ENCODE measurements around the gene CNTN5.

CNTN5 gene

GRCh38 chr11:99509863-99510262, 489.1 kb downstream of the CNTN5 start:
- no peak for DNase-seq (ENCODE audit: low read depth)

DNA sequence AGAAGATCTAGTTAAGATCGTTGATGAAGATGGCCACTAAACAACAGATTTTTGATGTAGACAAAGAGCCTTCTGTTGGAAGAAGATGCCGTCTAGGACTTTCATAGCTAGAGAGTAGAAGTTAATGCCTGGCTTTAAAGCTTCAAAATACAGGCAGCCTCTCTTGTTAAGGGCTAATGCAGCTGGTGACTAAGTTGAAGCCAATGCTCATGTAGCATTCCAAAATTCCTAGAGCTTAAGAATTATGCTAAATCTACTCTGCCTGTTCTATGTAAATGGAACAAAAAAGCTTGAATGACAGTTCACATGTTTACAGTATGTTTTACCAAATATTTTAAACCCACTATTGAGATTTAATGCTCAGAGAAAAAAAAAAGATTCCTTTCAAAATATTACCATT, 492.6 kb downstream of the CNTN5 start:
- DNase-seq (ENCODE audit: low read depth), result no peak

DNA sequence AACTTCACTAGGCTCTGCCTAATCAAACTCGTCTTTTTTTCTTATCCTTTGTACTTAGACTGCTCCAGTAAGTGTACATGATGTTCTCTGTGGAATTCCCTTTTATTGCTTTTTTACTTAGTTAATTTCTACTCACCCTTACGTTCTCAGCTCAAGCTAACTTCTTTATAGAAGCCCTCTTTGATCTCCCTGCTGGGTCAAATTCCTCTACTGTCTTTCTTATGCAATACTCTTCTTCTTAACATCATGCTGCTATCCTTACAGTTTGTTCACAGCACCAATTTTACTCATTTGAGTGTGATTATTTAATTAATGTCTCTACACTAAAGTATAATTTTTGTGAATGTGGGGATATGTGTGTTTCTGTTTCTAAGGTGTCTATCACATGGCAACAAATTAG, 498.3 kb downstream of the CNTN5 start:
- no peak for DNase-seq (ENCODE audit: low read depth)

DNA sequence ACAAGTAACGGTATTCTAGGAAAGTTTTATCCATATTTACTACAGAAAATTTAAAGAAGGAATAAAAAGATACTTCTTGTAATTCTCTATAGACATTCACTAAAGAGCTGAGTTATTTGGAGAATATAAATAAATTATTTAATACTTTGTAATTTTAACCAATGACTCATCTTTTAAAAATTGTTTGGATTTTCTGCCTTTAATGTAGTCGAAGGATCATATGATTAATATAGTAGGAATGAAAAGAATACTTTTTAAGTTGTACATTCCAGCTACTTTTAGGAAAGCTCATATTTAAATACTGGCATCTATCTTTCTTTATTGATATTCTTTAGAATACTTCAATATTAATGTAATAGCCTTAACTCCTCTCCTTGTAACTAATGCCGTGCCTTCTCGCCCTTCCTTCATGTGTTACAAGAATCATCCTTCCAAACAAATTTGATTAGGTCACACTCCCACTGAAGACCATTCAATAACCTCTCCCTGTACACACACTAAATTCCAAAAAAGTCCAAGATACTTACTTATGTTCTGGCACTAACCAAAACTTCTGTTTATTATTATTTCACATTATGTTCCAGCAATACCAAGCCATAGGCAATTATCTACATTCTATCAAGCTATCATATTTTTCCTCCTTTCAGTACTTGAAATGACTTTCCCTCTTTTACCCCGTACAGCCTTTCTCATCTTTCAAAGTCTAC, 501.9 kb downstream of the CNTN5 start:
- DNase-seq (ENCODE audit: low read depth), result no peak

DNA sequence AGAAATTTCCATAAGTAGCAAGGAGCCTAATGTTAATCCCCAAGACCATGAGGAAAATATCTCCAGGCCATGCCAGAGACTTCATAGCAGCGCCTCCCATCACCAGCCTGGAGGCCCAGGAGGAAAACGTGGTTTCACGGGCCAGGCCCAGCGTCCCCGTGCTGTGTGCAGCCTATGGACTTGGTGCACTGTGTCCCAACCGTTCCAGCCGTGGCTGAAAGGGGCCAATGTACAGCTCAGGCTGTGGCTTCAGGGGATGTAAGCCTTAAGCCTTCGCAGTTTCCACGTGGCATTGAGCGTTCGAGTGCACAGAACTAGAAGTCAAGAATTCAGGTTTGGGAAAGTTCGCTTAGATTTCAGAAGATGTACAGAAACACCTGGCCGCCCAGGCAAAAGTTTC, 510.7 kb downstream of the CNTN5 start:
- no peak for DNase-seq (ENCODE audit: low read depth)

GRCh38 chr11:99534812-99535211, 514.1 kb downstream of the CNTN5 start:
- no peak for DNase-seq (ENCODE audit: low read depth)

GRCh38 chr11:99535406-99535805, 514.7 kb downstream of the CNTN5 start:
- no peak for DNase-seq (ENCODE audit: low read depth)

- DNase-seq (ENCODE audit: low read depth), result no peak
These were observed 515.1 kb downstream of the CNTN5 start for GRCh38 chr11:99535819-99536218.

DNA sequence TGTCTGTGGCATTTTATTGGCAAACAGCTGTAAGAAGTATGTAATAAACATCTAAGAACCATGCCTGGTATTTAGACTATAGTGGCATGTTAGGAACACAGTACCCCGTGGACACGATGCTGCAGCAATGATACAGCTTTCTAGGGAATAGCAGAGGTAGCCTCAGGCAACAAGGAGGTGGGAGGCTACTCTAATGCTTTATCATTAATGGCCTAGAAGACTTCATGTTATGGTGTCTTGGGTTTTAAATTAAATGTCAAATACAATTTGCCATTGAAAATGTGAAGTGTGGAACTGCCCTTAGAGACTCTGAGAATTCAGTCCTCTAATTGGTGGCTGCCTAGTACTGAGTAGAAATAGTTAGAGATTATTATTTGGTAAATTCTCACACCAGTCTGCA, 516.9 kb downstream of the CNTN5 start:
- DNase-seq (ENCODE audit: low read depth), result no peak

DNA sequence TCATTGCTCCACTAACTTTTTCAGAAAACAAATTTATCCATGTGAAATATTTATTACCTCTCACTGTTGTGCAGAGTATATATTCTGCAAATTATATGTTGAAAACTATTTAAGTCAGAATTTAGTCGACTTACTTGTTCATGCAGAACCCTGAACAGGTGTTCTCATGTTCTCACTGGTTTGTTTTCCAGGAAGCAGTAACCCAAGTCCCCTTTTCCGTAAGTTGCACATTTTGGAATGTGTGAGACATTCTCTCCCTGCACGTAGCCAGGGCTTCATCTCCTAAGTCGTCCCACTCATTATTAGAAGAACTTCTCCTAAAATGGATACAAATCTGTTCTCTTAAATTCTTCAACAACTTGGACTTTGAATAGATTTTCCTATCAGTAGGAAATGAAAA, 524.9 kb downstream of the CNTN5 start:
- no peak for DNase-seq (ENCODE audit: low read depth)

- DNase-seq (ENCODE audit: low read depth), result no peak
These were observed 527.5 kb downstream of the CNTN5 start for GRCh38 chr11:99548264-99548663.

- no peak for DNase-seq (ENCODE audit: low read depth)
These were observed 533.6 kb downstream of the CNTN5 start for GRCh38 chr11:99554232-99554903.

- no peak for DNase-seq (ENCODE audit: low read depth)
These were observed 534.7 kb downstream of the CNTN5 start for GRCh38 chr11:99555486-99555885.

DNA sequence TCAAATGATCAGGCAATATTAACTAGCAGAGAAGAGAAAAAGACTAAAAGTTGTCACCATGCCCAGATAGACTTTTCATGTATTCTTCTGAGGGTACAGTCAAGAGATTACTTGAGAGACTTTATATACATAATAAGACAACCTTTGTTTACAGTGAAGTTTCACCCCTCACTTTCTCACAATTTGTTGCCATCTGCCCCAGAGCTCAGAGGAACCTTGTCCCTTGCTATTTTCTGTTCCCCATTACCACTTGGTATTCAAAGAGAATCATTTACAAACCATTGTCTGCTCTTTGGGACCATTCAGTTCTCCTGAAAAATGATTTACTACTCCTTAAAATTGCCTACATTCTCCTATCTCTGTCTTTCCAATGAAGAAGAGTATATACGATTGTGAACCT, 544.6 kb downstream of the CNTN5 start:
- no peak for DNase-seq (ENCODE audit: low read depth)

DNA sequence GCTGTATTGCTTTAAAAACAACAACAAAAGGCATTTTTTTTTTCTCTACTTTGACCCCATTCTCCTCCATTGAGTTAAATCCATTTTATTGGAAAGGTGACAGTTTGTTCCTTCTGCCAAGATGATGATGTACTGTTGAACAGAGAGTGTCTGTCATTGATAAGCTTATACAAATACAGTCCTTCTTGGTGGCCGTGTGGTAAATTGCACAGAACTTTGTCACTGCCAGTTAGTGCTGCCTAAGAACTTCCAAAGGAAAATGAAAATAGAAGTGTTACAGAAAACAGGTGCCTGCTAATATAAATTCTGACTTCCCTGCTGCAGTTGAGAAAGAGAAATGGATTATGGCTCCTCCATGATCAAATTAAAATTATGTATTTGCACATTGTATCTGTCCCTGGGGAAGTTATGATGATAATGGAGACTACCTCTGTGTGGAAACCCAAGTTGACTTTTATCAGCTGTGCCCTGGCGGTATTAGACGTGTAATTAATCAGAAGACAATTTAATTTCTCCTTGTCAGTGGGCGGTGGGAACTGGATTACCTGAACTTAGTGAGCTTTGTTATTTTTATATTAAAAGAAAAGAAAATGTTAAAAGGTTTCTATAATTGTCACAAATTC, 546.7 kb downstream of the CNTN5 start:
- DNase-seq (ENCODE audit: low read depth), result no peak

GRCh38 chr11:99568808-99569207, 548.1 kb downstream of the CNTN5 start:
- no peak for DNase-seq (ENCODE audit: low read depth)

- DNase-seq (ENCODE audit: low read depth), result no peak
These were observed 550.3 kb downstream of the CNTN5 start for GRCh38 chr11:99571094-99571493.

DNA sequence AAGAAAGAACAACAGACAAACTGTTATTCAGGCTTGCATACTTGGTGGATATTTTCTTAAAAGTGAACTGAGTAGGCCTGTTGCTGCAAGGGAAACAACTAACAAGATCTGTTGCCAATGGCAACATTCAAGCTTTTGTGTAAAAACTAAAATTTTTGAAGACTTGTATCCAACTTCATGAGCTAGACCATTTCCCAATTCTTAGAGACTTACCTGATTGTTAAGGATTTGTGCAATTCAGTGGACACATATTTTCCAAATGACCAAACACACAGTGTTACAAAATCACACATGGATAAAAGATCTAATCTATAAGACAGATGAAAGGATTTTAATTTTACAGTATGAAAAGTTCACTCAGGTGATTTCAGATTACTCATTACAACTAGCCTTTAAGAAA, 564.1 kb downstream of the CNTN5 start:
- DNase-seq (ENCODE audit: low read depth), result no peak

- no peak for DNase-seq (ENCODE audit: low read depth)
These were observed 564.9 kb downstream of the CNTN5 start for GRCh38 chr11:99585606-99586005.

DNA sequence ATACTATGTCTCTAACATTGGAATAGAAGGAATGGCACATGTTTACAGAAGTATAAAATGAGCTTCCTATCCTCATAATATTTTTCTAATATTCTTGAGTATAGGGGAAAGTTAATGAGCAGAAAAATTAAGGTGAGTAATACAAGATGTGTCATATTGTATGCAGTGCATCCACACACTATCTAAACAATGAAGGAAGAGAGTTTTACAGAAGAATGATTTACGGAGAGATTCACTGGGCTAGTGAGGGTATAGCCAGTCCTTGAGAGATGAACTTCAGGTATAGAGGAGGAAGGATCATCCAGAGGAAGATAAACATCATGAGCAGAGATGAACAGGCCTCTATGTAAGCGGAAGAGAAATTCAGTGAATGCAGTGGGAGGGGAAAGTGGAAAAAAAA, 569.0 kb downstream of the CNTN5 start:
- DNase-seq (ENCODE audit: low read depth), result no peak

DNA sequence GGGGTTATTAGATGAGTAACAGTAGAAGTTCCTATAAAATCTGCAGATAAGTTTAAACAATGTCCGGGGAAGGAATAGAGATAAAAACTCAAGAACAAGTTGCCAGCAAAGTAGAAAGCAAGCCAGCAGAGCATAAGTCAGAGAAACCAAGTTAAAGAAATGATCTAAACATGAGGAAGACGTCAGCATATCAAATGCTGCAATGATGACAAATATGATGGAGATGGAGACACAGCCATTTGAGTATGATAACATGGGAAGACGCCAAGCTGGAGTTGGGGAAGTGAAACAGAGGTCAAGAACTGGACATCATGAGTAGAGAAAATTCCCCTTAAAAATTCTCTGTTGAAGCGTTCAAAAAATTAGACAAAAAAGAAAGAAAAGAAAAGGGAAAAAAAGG, 571.5 kb downstream of the CNTN5 start:
- DNase-seq (ENCODE audit: low read depth), result no peak

- DNase-seq (ENCODE audit: low read depth), result no peak
These were observed 572.4 kb downstream of the CNTN5 start for GRCh38 chr11:99593197-99593596.

GRCh38 chr11:99601179-99601578, 580.4 kb downstream of the CNTN5 start:
- no peak for DNase-seq (ENCODE audit: low read depth)

DNA sequence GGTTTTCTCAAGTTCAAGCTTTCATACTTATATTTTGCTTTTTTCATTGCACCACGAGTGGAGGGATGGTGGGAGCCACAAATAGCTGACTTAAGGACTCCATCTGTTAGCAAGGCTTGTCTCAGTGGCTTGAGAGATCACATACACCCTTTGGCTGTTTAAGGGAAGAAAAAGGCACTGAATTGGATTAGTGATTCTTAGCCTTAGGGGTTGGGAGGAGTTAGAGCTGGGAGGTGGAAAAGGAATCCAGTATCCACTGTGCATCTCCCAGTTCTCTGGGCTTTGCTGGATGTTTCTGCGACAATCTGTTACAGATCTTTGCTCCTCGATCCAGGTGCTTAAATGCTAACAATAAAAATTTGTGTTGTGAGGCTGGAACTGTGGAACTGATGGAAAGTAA, 593.6 kb downstream of the CNTN5 start:
- no peak for DNase-seq (ENCODE audit: low read depth)

Data from EH (cell line).